ENCODE measurements around the gene LAMC3.
"Not testable (repeated sequence)": the region's sequence is repeated elsewhere in the genome, so short reads cannot be mapped to it uniquely, and the experiment has no call there.

The LAMC3 gene

DNA sequence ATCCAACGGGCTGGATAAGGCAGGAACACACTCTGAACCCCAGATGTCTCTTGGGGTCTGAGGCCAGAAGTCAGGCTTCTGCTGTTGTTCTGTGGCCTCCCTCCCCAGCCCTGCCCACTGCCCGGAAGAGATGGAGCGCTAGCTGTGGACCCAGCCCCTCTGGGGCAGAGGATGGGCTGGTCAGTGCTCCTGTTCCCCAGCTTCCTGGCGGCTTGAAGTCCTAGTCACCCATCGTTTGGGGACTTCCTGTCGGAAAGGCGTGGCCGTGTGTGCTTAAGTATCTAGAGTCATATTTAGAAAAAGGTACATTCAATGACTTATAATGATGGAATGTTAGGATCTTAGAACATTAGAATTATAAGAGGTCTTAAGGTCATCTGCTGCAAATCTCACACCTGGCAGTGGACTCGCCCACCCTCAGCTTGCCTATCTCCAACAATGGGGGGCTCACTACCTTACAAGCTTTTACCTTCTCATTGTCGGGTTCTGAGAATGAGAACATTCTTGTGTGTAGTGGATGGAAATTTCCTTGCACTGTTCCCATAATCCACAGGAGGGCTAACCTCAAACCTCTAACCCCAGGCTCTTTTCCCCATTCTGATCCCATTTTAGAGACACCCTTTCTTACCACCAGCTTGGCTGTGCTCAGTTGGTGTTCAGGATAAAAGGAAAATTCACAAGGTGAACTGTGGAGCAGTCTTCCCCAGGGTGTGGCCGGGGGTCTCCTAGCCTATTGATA is 74.0 kb downstream of the LAMC3 start:
- DNase-seq: no peak

DNA sequence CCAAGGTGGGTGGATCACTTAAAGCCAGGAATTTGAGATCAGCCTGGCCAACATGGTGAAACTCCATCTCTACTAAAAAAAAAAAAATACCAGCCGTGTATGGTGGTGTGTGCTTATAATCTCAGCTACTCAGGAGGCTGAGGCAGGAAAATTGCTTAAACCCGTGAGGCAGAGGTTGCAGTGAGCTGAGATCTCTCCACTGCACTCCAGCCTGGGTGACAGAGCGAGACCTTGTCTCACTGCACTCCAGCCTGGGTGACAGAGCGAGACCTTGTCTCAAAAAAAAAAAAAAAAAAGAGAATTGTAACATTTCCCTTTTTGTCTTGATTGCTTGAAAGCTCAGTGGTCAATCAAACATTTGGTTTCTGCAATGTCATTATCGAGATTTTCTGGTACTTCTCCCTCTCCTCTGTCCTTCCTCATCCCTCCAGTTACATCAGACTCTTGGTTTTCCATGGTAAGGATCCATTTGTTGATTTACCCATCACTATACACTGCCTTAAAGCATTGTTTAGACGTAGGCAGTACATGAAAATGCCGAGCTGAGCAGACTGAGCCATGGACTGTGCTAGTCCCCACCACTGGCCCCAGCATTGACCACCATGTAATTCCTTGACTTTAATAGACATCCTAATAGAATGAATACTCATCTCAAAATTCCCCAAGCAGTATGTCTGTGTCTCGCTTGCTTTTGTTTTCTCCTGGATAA is 75.8 kb downstream of the LAMC3 start:
- no peak for DNase-seq

DNA sequence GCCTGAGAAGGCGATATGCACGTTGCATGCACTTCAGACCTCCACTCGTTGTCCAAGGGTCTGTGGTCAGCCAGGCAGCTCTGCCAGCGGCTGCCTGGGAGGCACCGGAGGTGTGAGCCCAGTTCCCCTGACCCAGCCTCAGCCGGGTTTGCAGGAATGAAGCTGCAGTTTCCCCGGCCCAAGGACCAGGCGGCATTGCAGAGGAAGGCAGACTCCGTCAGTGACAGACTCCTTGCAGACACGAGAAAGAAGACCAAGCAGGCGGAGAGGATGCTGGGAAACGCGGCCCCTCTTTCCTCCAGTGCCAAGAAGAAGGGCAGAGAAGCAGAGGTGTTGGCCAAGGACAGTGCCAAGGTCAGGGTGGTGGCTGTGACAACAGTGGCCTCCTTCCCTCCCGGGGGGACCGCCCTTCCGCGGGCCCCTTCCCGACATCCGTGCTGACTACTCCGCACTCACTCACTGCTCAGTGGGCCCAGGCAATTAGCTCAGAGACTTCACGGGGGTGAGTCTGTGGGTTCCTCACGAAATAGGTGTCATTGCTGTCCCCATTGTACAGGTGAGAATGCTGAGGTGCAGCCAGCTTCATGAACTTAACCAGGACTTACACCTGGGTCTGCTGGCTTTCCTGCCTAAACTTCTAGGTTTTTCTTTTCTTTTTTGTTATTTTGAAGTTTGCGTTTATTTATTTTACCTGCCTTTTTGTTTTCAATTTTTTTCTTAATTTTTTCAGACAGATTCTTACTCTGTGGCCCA is 76.6 kb downstream of the LAMC3 start:
- DNase-seq: no peak

DNA sequence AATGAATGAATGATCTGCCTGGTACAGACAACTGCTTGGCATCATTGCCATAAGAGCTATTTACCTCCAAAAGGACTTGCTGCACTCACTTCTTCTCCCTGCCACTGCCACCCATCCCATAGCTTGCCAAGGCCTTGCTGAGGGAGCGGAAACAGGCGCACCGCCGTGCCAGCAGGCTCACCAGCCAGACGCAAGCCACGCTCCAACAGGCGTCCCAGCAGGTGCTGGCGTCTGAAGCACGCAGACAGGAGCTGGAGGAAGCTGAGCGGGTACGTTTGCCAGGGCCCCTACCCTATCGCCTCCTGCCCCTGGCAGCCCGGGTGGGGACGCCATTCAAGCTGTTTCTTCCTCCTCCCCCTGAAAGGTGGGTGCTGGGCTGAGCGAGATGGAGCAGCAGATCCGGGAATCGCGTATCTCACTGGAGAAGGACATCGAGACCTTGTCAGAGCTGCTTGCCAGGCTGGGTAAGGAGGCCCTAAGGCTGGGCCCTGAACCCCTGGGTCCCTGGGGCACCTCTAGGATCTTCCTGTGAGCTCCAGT is 78.5 kb downstream of the LAMC3 start:
- DNase-seq: no peak

DNA sequence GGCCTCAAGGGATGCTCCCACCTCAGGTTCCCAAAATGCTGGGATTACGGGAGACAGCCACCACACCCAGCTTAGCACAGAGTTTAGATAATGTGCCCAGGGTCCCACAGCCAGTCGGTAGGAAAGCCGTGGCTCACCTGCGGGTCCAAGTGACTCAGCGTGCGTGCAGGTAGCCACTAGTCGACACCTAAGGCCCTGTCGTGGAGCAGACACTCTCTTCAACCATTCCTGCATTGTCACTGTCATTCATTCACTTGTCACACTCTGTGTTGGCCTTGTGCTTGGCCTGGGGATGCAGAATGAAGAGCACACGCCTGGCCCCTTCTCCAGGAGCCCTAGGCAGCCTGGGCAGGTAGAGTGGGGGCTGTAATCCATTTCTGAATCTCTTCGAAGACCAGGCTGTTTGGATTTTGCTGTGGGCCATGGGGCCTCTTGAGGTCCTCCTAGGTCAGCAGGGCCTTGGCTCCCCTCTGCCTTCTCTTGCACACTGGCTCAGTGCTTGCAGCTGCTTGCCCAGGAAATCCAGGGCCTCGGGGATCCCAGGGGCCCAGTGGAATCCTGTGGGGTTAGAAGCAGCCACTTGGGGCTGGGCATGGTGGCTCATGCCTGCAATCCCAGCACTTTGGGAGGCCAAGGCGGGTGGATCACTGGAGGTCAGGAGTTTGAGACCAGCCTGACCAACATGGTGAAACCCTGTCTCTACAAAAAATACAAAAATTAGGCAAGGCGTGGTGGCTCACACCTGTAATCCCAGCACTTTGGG is 81.2 kb downstream of the LAMC3 start:
- DNase-seq: no peak

DNA sequence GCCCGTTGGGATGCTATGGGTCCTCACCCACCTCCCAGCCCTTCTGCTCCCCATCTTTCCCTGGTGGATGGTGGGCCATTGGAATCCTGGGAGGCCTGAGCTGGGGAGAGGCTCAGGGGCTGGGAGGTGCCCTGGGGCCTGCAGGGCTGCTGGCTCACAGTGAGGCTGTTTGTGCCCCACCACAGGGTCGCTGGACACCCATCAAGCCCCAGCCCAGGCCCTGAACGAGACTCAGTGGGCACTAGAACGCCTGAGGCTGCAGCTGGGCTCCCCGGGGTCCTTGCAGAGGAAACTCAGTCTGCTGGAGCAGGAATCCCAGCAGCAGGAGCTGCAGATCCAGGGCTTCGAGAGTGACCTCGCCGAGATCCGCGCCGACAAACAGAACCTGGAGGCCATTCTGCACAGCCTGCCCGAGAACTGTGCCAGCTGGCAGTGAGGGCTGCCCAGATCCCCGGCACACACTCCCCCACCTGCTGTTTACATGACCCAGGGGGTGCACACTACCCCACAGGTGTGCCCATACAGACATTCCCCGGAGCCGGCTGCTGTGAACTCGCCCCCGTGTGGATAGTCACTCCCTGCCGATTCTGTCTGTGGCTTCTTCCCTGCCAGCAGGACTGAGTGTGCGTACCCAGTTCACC is 82.5 kb downstream of the LAMC3 start:
- no peak for DNase-seq

DNA sequence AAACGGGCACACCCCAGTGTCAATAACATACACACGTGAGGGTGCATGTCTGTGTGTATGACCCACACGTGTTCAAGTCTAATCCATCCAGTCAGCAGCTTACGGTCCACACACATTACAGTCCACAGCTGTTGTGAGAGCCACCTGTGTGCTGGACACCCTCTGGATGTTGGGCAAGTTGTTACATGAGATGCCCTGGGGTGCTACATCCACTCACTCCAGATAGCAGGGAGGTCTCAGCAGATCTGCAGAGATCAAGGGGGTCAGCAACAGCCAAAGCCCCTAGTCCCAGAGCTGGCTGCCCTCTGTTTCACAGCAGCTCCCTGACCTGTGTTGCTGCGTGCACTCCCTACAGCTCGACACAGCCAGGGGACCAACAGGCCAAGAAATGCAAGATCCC is 83.1 kb downstream of the LAMC3 start:
- DNase-seq: no peak

DNA sequence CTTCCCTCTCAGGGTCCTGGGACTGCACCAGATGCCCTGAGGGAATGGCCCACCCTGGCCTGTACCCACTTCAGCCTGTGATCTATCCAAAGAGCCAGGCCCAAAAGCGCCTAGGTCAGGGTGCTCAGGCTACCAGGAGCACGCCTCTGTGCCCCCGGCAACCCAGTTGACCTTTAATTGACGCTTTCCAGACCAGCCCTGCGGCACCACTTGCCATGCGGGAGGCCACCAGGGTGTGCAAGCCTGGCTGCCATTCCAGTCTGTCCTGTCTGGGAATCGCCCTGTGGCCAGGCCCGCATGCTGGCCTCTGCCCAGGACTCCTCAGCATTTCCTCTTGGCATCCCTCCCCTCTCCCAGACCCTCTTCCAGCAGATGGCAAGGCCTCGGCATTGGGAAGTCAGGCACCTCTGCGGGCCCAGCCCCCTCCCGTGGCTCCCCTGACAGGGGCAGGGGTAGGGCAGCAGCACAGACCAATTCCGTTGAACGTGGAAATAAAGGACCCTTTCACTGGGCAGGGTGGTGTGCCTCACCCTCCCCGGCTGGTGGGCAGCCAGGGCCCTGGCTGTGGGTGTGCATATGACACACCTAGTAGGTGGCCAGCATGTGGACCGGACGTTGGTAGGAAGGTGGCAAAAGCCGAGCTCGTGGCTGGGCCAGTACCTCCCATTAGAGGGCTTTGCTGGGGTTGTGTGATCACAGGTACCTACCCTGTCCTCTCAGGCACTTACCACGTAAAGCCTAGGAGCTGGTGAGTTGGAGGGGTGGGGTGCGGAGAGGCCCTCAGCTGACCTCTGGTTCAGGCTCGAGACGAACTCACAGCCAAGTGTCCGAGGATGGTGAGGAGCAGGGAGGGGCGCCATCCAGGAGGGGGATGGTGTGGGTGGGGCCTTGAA is 83.8 kb downstream of the LAMC3 start:
- DNase-seq: no peak

DNA sequence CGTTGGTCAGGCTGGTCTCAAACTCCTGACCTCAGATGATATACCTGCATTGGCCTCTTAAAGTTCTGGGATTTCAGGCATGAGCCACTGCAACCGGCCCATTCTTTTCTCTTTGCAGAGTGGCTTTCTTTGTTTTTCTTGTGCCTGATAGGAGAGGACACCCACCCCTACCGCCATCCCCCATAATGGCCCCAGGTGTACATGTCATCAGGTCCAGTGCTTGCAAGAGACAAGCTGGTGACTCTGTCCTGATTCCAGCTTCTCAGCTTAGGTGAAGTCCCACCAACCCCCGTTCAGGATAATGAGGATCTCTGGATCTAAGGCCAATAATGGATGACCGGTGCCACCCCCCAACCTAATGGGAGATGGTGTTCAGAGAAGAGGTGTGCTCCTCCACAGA is 85.0 kb downstream of the LAMC3 start:
- no peak for DNase-seq

DNA sequence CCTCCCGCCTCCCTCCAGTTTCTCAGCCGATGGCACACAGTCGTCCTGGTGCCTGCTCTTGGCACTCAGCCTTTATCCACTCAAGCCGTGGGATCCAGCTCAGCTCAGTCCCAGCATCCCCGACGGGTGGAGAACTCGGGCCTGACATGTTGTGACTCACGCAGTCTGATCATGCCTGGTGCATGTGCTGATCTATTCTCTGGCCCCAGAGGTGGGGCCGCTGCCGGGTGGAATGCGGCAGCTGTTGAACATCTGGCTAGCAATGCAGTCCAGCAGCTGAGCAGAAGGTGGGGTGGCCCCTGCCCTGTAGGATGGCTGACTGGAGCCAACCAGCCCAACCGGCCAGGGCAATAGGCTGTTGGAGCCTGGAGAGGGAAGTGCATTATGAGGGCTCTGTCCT is 85.6 kb downstream of the LAMC3 start:
- DNase-seq: no peak

DNA sequence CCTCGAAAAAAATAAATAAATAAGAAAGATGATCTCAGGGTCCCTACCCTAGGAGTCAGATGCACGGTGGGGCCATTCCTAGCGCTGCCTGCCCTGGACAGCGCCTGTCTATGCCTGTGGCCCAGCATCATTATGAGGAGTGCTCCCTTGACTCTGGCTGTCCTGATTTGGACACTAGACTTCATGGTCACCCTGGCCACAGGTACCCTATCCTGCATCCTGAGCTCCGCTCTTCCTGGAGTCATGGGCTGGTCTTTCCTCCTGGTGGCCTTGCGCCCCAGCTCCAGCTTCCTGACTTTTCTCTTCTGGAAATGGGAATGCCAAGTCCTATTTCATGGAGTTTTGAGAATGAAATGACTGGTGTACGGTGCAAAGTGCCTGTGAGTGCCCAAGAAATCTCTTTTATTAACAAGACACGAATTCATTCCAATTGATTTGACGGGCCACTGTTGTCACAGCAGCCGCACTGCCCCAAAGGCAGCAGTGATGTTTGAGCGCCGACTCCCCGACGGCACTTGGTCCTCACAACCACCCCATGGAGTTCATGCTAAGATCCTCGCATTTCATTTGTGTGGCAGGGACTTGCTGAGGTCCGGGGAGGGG is 86.8 kb downstream of the LAMC3 start:
- DNase-seq: no peak

DNA sequence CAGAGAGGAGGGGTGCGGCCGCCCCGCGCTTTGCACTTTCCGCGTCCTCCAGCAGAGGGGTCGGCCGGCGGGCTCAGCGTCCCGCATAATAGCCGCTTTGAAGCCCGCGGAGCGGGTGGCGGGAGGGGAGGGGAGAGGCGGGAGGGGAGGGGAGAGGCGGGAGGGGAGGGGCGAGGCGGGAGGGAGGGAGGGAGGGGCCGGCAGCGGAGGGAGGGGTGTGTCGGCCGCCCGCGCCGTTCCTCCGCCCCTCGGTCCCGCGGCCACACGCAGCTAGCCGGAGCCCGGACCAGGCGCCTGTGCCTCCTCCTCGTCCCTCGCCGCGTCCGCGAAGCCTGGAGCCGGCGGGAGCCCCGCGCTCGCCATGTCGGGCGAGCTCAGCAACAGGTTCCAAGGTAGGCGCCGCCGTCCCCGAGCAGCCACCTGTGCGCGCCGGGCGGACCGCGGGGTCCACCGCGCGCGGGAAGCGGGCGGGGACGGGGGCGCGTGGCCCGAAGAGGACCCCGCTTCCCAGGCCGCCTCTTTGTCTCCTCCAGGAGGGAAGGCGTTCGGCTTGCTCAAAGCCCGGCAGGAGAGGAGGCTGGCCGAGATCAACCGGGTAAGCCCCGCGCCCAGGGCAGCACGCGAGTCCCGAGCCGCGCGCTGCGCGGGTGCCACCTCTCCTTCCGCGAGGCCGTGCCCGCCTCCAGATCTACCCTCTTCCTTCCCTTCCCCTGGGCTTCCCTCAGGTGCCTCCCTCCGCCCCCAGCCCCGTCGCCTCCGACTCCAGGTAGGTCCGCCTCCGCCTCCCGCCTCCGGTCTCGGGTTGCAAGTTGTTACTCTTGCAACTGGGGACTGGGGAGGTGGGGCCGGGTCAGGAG is 87.5 kb downstream of the LAMC3 start, which contains the start of gene AIF1L:
Gene AIF1L (plus strand): TSS at position 263 of the 857 bp plus-strand sequence. CDS start 99 bp downstream, at position 362.
- no peak for DNase-seq

DNA sequence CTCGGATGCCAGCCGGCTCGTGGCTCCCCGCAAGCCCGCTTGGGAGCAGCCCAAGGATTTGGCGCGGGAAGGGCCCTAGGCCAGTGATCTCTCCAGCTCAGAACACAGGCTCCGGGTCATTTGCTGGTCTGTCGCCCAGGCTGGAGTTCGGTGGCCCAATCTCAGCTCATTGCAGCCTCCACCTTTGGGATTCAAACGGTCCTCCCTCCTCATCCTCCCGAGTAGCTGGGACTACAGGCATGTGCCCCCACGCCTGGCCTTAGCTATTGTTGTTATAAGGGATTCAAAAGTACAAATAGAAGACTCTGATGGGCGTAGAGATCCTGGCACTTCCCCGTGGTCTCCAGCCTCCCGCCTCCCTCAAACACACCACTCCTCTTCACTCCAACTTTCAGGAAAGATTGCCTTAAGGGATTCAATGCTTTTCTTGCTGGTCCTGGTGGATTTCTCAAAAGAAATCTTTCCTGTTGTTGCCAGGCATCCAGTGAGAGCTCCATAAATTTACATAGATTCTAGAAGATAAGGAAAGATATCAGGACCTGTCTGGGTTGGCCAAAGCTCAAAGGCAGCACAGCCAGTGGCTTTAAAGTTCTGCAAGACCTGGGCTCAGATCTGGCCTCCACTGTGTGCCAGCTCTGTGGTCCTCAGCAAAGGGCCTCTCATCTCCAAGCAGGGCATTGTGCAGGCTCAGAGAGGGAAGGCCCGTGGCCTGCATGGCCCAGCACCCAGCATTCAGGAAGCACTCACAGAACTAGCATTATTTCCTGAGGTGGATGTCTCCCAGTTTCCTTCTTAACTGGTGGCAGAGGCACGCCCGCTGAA is 88.4 kb downstream of the LAMC3 start:
- no peak for DNase-seq

DNA sequence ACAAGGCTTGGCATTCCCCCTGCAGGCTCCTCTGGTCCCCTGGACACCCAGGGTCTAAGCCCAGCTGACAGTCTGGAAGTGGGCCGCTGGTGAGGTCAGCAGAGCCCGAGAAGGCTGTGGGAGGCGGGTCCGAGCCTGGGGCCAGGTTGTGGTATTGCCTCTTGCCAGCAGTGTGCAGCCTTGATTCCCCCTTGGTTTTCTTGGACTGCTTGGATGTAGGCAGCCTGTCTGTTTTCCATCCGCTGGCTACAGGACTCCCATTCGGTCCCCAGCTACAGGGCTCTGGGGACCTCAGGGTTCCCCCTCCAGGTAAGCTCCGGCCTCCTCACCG is 88.9 kb downstream of the LAMC3 start:
- no peak for DNase-seq

DNA sequence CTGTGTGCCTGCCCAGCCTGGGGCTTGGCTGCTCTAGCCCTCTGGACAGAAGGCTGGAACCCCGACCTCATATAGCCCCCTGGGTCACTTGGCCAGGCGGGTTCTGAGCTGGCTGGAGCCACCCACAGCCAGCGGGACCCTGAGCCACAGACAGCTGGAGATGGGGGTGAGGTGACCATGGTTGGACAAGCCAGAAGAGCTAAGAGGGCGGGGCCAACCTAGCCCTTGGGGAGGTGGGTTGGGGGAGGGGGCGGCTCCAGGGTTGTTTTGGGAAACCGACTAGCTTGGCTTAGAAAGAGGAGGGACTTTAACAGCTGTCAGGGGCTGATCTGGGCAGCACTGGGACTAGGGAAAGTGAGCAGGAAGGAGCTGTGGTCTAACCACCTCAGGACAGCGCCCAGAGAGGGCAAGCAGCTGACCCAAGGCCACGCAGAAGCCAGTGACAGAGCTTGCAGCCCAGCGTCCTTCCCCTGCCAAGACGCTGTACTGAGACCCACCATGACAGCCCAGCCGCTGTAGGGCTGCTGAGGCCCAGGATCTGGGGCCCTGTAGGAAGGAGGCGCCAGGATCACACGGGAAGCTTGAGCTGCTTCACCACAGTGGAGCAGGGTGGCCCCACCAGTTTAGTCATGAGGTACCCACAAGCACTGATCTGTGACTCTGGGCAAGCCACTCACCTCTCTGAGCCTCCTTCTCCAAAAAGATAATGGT is 89.6 kb downstream of the LAMC3 start:
- DNase-seq: no peak

DNA sequence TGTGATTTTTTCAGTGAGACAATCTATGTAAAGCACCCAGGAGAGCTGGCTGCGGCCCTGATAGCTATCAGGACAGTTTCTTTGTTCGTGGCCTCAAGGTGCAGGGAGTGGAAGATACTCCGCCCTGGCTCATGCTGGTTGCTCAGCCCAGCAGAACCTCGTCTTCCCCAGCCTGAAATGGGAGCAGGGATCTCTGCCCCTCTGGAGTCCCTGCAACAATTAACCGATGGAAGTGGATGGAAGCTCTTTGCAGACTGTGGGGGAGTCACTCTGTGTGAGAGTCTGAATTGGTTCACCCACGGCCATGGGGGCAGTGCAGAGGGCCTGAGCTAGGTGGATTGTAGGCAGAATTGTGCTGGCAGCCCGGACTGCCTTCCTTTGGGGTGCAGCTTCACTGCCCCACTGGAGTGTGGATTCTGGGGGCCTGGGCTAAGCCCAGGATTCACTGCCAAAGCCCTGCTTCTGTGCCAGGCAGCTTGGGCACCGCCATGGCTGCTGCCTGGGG is 90.2 kb downstream of the LAMC3 start:
- DNase-seq: no peak

DNA sequence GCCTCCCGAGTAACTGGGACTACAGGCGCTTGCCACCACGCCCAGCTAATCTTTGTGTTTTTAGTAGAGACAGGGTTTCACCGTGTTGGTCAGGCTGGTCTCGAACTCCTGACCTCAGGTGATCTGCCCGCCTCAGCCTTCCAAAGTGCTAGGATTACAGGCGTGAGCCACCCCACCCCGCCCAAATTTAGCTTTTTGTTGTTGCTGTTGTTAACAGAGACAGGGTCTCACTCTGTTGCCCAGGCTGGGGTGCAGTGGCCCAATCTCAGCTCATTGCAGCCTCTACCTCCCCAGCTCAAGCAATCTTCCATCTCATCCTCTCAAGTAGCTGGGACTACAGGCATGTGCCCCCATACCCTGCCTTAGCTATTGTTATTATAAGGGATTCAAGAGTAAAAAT is 90.9 kb downstream of the LAMC3 start:
- DNase-seq: not testable (repeated sequence)

DNA sequence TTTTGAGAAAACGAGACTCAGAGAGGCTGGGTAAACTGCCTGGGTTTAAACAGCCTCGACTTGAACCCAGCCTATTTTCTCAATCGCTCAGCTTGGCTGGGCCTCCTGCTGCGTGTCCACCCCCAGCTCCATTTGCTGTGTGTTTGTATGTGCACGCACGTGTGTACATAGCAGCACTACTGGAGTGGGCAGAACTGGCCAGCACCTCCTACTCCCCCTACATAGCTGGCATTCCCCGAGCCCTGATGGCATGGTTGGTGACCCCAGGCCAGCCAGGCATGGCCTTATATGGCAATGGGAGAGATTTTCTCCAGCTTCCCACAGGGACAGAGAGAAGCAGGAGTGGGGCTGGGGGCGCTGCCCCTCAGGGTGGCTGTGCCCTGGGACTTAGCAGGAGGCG is 91.5 kb downstream of the LAMC3 start:
- DNase-seq: no peak

All from SIG-M5 (cell line).